Measurements from ENCODE around the gene RNU6-7.
A peak's percentile ranks its signal among the peaks of the same experiment; 100 is the strongest.

The RNU6-7 gene

DNA sequence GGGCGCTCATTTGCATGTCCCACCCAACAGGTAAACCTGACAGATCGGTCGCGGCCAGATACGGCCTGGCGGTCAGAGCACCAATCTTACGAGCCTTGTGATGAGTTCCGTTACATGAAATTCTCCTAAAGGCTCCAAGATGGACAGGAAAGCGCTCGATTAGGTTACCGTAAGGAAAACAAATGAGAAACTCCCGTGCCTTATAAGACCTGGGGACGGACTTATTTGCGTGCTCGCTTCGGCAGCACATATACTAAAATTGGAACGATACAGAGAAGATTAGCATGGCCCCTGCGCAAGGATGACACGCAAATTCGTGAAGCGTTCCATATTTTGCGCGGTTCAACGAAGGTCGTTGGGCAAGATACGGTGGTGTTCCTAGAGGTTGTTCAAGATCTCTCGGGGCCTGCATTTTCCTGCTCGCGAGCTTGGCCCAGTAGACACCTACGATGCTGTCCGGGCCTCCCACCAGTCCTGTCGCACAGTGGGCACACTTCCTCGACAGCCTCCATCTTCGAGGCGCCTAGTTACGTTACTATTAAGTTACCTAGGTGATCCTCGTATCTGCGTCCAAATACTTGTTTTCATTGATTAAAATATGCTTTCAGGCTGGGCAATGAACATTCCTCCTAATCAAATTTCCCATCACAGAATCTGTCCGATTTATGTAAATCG, at the start of gene RNU6-7:
TSS of gene RNU6-7 (plus strand) at position 230 of the 675 bp plus-strand sequence.
- peak; percentile 65 for DNase-seq

DNA sequence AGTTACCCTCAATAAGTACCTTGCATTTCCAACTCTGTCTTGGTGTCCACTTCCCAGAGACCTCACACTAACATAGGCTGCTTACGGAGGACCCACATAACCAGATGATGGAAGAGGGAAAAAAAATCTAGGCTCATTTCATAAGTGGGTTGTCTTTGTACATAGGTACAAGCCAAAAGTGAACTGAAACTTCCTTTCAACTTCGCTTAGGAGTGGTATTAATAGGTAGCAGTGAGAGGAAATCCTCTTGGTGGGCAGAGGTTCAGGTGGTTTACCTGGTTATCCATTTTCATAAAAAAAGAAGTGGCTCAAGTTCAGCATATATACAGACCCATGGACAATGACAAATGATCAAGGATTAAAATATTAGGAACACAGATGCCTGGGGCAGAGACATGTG, 35.8 kb upstream of the RNU6-7 start:
- no peak for DNase-seq

GRCh38 chr14:32166924-32167323, 34.9 kb upstream of the RNU6-7 start:
- no peak for DNase-seq

GRCh38 chr14:32167907-32168306, 33.9 kb upstream of the RNU6-7 start:
- no peak for DNase-seq

DNA sequence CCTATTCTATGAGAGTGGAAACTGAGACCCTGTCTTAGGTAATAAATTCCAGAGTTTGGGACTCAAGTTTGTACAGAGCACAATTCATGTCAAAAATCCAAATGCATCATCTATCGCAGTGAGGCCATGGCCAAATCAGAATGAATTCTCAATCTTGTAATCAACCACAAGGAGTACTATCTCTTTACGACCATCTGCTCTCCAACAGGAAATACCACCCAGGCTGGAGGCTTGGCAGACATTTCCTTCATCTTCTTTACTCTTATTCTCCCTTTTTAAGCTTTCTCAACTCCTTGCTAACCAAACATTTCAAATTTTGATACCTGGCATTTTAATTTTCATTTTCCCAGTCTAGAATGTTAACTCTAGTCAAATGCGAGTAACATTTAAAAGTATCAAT, 32.7 kb upstream of the RNU6-7 start:
- DNase-seq, result no peak

- no peak for DNase-seq
These were observed 30.4 kb upstream of the RNU6-7 start for GRCh38 chr14:32171469-32171868.

- DNase-seq, result no peak
These were observed 18.4 kb upstream of the RNU6-7 start for GRCh38 chr14:32183151-32184058.

DNA sequence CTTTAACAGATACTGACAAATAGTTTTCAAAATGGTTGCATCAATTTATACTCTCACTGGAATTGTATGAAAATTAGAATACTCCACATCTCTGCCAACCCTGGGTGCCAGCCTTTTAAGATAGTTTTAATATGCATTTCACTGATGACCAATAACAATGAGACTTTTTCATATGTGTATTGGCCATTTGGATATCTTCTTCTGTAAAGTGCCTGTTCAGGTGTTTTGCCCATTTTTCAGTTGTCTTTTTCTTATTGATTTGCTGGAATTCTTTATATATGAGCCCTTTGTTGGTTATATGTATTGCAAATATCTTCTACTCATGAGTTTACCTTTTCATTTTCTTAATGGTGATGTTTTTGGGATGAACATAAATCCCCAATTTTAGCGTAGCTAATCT, 16.7 kb upstream of the RNU6-7 start:
- no peak for DNase-seq

DNA sequence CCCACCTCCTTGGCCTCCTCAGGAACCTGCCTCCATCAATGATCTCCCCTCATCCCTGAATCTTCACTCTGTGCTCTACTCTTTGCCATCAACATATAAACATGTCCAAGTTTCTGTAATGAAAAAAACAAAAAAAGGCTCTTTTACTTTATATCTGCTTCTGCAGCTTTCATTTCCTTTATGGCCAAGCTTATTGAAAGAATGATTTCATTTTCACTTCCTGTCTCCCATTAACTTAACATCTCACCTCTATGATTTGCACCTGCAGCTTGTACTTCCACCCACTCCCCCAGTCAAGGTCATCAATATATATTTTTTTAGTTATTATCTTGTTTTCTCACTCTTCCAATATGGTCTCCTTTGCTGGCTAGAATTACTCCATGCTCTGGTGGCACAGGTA, 15.6 kb upstream of the RNU6-7 start:
- DNase-seq, result no peak

DNA sequence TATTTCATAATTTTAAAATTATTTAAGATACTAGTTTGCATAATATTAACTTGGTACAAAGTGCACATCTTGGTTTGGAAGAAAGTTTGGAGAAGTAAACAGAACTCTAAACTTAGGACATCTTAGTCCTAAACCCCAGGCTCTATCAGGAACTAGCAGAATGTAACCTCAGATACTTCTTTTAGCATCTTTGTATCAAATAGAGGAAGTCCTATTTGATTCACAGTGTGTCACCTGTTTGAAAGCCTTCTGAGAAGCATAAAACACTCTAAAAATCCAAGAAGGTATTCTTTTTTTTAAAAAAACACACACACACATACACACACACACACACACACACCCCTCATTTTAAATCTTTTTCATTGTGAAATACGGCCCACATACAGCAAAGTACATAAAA, 12.0 kb upstream of the RNU6-7 start:
- no peak for DNase-seq

- DNase-seq, result no peak
These were observed 11.2 kb upstream of the RNU6-7 start for GRCh38 chr14:32190673-32191072.

- no peak for DNase-seq
These were observed 9.0 kb upstream of the RNU6-7 start for GRCh38 chr14:32192712-32193373.

DNA sequence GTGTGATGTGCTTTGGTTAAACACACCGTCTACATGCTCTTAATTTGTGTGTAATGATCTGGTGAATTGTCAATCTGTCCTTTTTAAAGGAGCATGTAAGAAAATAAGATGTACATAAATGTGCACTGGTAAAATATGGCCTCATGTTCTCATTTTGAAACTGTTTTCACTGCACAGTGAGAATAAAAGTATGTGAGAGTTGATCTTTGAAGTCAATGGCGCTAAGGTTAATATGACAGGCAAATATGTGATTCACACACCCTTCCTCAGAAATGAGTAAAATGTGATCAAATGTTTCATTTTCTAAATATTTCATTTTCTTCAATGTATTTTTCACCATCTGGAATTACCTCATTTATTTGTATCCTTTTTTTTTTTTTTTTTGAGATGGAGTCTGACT, 8.3 kb upstream of the RNU6-7 start:
- DNase-seq, result no peak

DNA sequence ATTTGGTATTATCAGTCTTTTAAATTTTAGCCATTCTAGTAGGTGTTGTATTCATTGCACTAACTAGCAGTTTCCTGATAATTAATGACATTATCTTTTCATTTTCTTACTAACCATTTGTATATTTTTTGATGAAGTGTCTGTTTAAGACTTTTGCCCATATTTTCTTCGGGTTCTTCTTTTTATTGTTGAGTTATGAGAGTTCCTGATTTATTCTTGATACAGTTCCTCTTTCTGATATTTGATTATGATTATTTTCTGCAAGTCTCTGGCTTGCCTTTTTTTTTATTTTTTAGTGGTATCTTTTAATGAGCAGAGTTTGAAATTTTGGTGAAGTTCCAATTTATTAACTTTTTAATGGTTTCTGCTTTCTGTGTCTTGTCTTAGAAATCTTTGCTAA, 6.2 kb upstream of the RNU6-7 start:
- no peak for DNase-seq

DNA sequence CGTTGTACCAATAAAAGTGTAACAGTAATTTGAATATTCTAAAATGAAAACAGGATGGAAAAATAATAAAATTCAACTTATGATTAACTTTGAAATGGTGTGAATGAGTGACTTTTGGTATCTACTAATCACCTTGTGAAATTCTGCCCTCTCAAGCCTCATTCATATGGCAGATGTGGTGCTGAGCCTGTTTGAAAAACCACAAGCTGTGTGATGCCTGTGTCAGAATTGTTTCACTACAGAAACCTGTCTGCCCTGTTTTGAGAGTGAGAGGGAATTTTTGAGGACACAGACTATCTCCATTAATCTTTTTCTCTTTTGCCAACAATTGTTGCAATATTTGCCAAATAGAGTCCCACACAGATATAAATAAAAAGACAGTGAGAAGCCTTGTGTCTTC, 3.9 kb upstream of the RNU6-7 start:
- no peak for DNase-seq

DNA sequence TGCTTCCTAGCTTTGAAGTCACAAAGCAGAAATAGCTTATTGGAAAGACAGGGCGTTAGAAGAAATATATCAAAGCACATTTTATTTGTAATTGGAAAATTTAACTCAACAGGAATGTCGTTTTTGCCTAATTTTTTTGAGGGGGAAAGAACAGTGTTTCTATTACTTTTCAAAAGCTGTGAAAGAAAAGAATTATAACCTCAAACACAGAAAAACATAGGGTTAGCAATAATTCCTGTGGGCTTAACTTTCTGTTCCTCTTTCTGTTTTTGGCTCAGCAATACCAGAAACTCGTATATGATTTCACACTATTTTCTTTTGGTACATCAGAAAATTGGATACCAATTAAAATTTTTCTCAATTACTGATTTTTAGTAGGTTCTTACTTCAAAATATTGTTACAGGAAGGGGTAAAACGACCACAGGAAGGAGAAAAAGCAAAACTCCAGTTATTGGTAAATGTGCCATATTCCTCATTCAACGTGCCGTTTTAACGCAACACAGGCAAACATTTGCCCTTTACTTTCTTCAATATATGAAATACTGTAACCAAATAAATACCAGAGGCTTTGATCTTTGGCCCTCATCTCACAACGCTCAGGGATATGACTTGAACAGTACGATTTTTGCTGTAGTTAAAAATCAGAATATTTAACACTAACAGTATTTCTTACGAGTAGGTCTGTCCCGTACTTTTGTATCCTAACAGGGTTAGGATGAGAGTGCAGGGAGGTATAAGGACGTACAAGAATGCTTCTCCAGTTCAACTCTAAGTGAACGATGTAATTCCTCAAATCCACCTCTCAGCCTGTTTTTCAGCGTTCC, 1.3 kb upstream of the RNU6-7 start:
- DNase-seq, result no peak

- peak; percentile 88 for DNase-seq
These were observed 541 bp upstream of the RNU6-7 start for GRCh38 chr14:32201193-32201815.

DNA sequence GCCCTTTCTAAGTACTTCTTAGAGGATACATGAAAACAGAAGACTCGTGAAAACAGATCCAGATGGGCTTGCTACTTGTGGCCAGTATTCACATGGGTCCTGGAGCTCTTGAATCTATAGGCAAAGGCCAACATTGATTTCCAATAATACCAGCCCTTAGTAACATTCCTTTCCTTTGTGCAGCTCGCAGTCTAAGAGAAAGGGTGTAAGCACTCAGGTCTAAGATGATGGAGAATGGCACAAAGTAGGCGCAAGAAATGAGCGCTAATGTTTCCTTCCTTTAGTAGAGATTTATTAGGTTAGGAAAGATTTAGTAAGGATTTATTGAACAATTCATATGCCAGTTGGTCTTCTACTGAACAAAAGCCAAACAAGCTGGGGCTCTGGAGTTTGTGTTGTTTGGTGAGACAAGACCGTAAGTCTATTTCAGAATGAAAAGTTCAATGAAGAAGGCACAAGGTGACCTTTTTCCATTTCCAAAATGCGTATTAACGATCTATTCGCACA, 699 bp downstream of the RNU6-7 start:
- peak; percentile 29 for DNase-seq

GRCh38 chr14:32202998-32203882, 1.4 kb downstream of the RNU6-7 start, which contains the start of gene RNU6-8:
Gene RNU6-8, minus strand, starts transcription at chr14:32203269.
- peak; percentile 95 for DNase-seq

- no peak for DNase-seq
These were observed 2.1 kb downstream of the RNU6-7 start for GRCh38 chr14:32203928-32204357.

DNA sequence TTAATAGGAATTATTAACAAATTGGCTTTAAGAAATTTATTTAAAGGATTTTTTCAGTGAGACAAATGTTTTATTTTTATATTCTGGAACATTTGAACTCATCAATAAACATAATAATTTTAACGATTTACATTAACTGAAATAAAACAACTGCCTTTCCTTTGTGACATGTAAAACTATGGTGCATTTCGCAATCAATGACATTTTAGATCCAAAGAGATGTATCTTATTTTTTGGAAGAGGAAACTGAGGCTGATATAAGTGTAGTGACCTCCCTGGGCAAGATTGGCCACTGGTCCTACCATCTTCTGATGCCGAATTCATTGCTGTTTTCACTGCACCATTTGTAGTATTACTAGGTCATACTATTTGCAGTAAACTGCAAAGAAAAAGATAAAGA, 3.7 kb downstream of the RNU6-7 start:
- DNase-seq, result no peak
